ENCODE measurements around the gene KXD1.

GRCh38 chr19:18610556-18611326 is 53.1 kb downstream of the KXD1 start:
- TF ChIP-seq CTCF (IDR thresholded peaks at IDR 0.05): no peak
- no peak for TF ChIP-seq POLR2A (IDR thresholded peaks at IDR 0.05)

Data from uterus (tissue), 2 donors.